SK-N-MC (cell line): ENCODE results near the gene STX11.

Source experiments
- EZH2 ChIP-seq: fragments of 200-600 bp; sonication (generic); IDR thresholded peaks from one replicate; pipeline ENCODE4 v1.6.1; 2017; ENCODE audit warnings: antibody characterized with exemption
- FOXP2 ChIP-seq: optimal IDR thresholded peaks from 2 replicates; pipeline ENCODE3; 2011; ENCODE audit warnings: mild to moderate bottlenecking, moderate library complexity; ENCODE audit not compliant: insufficient read depth; ENCODE audit errors: extremely low read length, control extremely low read depth
- POLR2AphosphoS5 ChIP-seq: IDR thresholded peaks from 2 replicates; pipeline ENCODE4 v1.6.1; 2012; ENCODE audit warnings: mild to moderate bottlenecking, low read depth, low read length, borderline replicate concordance

DNA sequence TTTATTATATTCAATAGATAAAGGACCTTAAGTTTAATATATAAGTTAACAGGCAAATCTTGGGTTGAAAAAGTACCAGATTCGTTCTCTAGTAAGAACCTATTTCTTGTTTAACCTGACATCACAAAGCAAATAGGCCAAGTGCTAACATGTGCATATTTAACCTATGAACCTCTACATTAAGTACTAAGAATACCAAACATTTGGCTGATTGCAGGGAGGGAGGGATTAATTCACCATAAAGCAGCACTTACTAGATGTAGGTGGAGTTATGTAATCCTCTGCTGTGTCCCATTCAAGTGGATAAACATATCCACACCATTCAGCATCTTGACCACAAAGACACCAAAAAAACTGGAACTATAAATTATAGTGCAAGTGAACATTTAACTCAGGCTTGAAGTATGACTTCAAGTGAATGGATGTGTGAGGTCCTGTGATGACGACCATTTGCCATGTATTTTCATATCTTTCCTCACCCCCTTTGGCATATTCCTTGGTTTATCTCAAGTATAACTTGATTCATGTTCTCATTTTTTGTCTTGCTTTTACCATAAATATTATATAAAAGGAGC lies 10.2 kb downstream of the STX11 start:
- TF ChIP-seq POLR2AphosphoS5 = no peak
- TF ChIP-seq EZH2 = no peak
- no peak for TF ChIP-seq FOXP2
